Type B pancreatic cell (in vitro differentiated cells): ENCODE data around the gene C16orf82. TPM values are rescaled to one million over a fixed set of nuclear protein-coding genes. Genes with fewer than 3 reads are reported as not detected.

Experiments
- DNase-seq: peaks from one replicate; pipeline ENCODE4 v3.0.0; 2021; ENCODE audit warnings: mixed read lengths; ENCODE audit not compliant: unreplicated experiment; ENCODE audit errors: extremely low spot score
- H3K27ac Mint-ChIP-seq: 2 replicates; pipeline ENCODE4 v1.8.0; 2021; ENCODE audit warnings: mild to moderate bottlenecking, mixed read lengths
- H3K27me3 Mint-ChIP-seq: 2 replicates; pipeline ENCODE4 v1.8.0; 2021; ENCODE audit warnings: mixed read lengths
- H3K36me3 Mint-ChIP-seq: 2 replicates; pipeline ENCODE4 v1.8.0; 2021; ENCODE audit warnings: mixed read lengths
- H3K4me1 Mint-ChIP-seq: one replicate; pipeline ENCODE4 v1.8.0; 2021; ENCODE audit warnings: mixed read lengths; ENCODE audit not compliant: unreplicated experiment
- H3K4me3 Mint-ChIP-seq: 2 replicates; pipeline ENCODE4 v1.8.0; 2021; ENCODE audit warnings: mild to moderate bottlenecking, mixed read lengths
- H3K9me3 Mint-ChIP-seq: 2 replicates; pipeline ENCODE4 v1.8.0; 2021; ENCODE audit warnings: mixed read lengths
- CTCF ChIP-seq: fragments of 200-600 bp; sonication (generic); conservative IDR thresholded peaks from 2 replicates; pipeline ENCODE4 v1.5.0; 2021; ENCODE audit warnings: antibody characterized with exemption, mild to moderate bottlenecking
- long read RNA-seq: library from polyadenylated mRNA; unstranded; transcript quantifications from one replicate; pipeline ENCODE4 v2.0.0, GENCODE V29; 2020
- total RNA-seq: library from RNA; stranded (reverse); gene quantifications from 2 replicates; pipeline ENCODE4 v1.2.1, GENCODE V29; 2021; ENCODE audit warnings: low replicate concordance

Gene C16orf82
- total RNA-seq: 0.43 TPM in 1 of 2 replicates, not detected in the other
- long read RNA-seq: 0 reads

GRCh38 chr16:27066668-27067537 is at the start of gene C16orf82:
Gene C16orf82, plus strand, starts transcription at chr16:27066927.
- H3K9me3 Mint-ChIP-seq: no peaks in the 10 kb centered on the region
- H3K4me1 Mint-ChIP-seq: no peaks in the 10 kb centered on the region
- H3K4me3 Mint-ChIP-seq: no peak within 1 kb of the TSS
- DNase-seq: no peak
- H3K27me3 Mint-ChIP-seq: peaks cover 20% of the 10 kb centered on the region
- TF ChIP-seq CTCF: no peak
- H3K36me3 Mint-ChIP-seq: no peaks in the 10 kb centered on the region
- H3K27ac Mint-ChIP-seq: no peak within 1 kb of the TSS

DNA sequence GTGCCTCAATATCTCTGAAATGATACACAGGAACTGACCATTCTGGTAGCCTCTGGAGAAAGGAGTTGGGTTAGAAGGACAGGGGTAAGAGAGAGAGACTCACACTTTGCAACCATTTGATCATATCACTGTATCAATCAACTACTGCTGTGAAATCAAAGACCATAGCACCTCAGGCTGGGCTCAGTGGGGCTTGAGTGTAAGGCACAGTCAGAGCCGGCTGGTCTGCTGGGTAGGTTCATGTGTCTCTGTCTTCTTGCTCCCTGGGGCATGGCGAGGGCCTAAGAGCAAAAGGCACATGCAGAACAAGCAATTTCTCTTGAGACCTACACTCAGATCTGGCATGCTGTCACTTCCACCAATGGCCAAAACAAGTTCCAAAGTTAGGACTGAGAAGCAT is 46.7 kb upstream of the C16orf82 start:
- TF ChIP-seq CTCF: no peak
- no peak for DNase-seq
- H3K27ac Mint-ChIP-seq: no peak overlapping the region
- peaks cover 4% of the 10 kb centered on the region for H3K9me3 Mint-ChIP-seq
- no peak overlapping the region for H3K4me3 Mint-ChIP-seq
- H3K4me1 Mint-ChIP-seq: no peaks in the 10 kb centered on the region
- H3K36me3 Mint-ChIP-seq: no peaks in the 10 kb centered on the region
- H3K27me3 Mint-ChIP-seq: peaks cover 5% of the 10 kb centered on the region

- no peak for DNase-seq
Observed at GRCh38 chr16:27024010-27024409, 42.7 kb upstream of the C16orf82 start.

DNA sequence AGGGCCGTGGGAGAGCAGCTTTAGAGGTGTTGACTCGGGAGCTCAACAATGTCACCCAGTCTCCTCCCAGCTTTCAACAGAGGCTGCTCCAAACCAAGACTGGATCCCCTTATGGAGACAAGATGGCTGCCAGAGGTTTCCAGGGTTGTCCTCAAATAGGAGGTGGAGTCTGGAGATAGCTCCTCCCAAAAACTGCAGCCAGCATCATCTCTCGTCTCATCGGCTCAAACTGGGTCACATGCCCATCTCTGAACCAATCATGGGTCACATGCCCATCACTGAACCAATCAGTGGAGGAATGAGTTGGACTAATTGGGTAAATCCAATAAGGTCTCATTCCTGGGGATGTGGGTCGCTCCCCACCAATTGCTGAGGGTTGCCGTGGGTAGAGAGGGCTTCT is 41.1 kb upstream of the C16orf82 start:
- peaks cover 10% of the 10 kb centered on the region for H3K27me3 Mint-ChIP-seq
- no peak for TF ChIP-seq CTCF
- no peaks in the 10 kb centered on the region for H3K9me3 Mint-ChIP-seq
- no peak overlapping the region for H3K4me3 Mint-ChIP-seq
- no peaks in the 10 kb centered on the region for H3K36me3 Mint-ChIP-seq
- H3K4me1 Mint-ChIP-seq: no peaks in the 10 kb centered on the region
- DNase-seq: no peak
- H3K27ac Mint-ChIP-seq: no peak overlapping the region

More at GRCh38 chr16:27024010-27024409, 42.7 kb upstream of the C16orf82 start:
- H3K9me3 Mint-ChIP-seq: peaks cover 3% of the 10 kb centered on the region
- no peaks in the 10 kb centered on the region for H3K36me3 Mint-ChIP-seq
- peaks cover 6% of the 10 kb centered on the region for H3K27me3 Mint-ChIP-seq
- no peak overlapping the region for H3K27ac Mint-ChIP-seq
- no peak overlapping the region for H3K4me3 Mint-ChIP-seq
- no peak for TF ChIP-seq CTCF
- no peaks in the 10 kb centered on the region for H3K4me1 Mint-ChIP-seq

DNA sequence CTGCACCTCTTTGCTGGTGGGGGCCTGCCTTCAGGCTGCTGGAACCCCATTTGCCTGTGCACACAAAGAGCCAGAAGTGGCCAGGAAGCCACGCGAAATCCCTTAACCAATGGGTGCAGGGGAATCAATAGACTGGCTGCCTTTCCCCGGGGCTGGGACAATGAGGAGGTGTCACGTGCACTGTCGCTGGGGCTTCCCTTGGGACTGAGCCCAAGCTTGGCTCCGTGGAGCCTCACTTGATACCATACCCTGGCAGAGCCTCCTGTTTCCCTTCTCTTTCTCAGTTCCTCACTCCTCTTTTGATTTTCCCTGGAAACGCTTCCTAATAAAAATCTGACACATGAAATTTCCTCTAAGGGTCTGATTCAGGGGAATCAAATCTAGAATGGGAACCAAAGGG is 38.8 kb upstream of the C16orf82 start:
- Mint-ChIP-seq H3K27me3 (peaks cover 10% of the 10 kb centered on the region), H3K9me3 (no peaks in the 10 kb centered on the region), H3K27ac (no peak overlapping the region), H3K4me1 (no peaks in the 10 kb centered on the region), H3K36me3 (no peaks in the 10 kb centered on the region), H3K4me3 (no peak overlapping the region)
- TF ChIP-seq CTCF: no peak
- no peak for DNase-seq
